C4-2B (cell line): ENCODE results near the gene SLC47A2.

ENCODE experiments used
- ZFX ChIP-seq: fragments of 450-650 bp; IDR thresholded peaks from 2 replicates; pipeline ENCODE4 v1.6.1; 2017
- TF ChIP-seq, protein P1 (sequence below): fragments of 450-650 bp; conservative IDR thresholded peaks from 2 replicates; pipeline ENCODE4 v1.5.1; 2017; ENCODE audit warnings: mild to moderate bottlenecking

DNA sequence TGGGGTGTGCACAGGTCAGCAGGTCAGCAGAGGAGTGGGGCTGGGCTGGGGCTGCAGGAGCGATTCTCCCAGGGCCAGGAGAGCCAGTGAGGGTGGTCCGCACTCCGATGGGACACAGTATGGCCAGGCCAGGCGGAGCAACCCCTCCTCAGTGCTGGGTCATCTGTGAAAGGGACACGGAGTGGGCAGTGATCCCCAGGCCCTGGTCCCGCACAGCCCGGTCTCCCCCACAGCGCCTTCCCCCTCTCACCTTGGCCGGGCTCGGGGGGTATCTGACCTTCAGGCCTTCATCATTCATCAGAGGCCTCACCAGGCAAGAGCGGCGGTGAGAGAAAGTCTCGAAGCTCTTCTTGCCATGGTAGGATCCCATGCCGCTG lies 21.7 kb upstream of the SLC47A2 start:
- TF ChIP-seq, protein P1, sequence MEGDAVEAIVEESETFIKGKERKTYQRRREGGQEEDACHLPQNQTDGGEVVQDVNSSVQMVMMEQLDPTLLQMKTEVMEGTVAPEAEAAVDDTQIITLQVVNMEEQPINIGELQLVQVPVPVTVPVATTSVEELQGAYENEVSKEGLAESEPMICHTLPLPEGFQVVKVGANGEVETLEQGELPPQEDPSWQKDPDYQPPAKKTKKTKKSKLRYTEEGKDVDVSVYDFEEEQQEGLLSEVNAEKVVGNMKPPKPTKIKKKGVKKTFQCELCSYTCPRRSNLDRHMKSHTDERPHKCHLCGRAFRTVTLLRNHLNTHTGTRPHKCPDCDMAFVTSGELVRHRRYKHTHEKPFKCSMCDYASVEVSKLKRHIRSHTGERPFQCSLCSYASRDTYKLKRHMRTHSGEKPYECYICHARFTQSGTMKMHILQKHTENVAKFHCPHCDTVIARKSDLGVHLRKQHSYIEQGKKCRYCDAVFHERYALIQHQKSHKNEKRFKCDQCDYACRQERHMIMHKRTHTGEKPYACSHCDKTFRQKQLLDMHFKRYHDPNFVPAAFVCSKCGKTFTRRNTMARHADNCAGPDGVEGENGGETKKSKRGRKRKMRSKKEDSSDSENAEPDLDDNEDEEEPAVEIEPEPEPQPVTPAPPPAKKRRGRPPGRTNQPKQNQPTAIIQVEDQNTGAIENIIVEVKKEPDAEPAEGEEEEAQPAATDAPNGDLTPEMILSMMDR, result no peak
- no peak for TF ChIP-seq ZFX
